Measurements from ENCODE around the gene PODN.

Gene PODN

DNA sequence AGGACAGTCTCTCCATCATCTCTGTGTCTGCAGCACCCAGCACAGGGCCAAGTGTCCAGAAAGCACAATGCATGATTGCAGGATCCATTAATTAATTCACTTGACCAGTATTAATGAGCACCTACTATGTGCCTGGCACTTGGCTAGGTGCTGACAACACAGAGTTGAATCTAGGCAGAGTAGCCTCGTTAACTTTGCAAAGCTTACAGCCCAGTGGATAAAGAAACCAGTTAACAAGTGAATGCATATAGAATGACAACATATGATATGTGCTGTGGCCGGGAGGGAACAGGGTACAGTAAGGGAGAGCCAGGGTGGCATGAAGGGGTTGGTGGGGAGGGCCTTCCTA is 69.6 kb downstream of the PODN start:
- DNase-seq (ENCODE audit: low read depth in 3 of 3), result no peak

- DNase-seq (ENCODE audit: low read depth in 3 of 3), result no peak
Measured at GRCh38 chr1:53132176-53132575, 70.2 kb downstream of the PODN start.

GRCh38 chr1:53133261-53134041 is 71.4 kb downstream of the PODN start:
- DNase-seq (ENCODE audit: low read depth in 3 of 3), result no peak

- DNase-seq (ENCODE audit: low read depth in 3 of 3), result no peak
Measured at GRCh38 chr1:53134042-53134485, 72.1 kb downstream of the PODN start.
